ENCODE data around the gene KDM3B. TPM values are rescaled to one million over a fixed set of nuclear protein-coding genes. Genes with fewer than 3 reads are reported as not detected.

Gene KDM3B
- total and polyA plus RNA-seq, 2 of the 8 experiments (the other 6 are each of a cell fraction or from before 2014, with no cell fraction given), result 27.1 to 78.1 TPM

DNA sequence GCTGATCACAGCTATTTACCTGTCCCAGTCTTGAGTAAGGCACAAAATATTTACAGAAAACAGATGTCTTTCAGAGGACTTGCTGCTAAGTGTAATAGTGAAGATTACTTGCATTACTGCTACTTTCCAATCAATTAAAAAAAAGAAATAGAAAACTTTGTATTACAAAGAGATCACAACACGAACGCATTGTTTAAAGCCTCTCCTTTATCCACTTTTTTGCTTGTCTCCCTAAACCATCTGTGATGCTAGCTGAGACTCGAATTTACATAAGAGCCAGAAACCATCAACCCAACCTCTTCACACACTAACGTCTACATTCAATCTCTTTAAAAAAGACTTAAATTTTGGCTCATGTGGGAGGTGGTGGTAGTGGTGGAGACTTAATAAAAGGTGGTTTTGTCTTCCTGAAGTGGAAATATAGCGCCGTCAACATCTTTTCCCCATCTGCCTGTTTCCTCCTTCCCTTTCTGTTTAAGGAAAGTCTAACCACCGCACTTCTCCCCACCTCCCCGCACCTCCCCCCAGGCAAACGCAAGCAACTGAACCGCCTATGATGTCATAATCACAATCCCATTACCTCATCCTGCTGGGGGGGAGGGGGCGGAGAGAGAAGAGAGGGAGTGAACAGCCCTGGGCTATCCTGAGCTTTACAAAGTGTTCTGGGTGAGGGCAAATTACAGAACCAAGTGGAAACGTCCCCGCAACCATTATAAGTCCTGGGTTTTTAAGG is 15.4 kb upstream of the KDM3B start (continued):
- TF ChIP-seq, protein P1, sequence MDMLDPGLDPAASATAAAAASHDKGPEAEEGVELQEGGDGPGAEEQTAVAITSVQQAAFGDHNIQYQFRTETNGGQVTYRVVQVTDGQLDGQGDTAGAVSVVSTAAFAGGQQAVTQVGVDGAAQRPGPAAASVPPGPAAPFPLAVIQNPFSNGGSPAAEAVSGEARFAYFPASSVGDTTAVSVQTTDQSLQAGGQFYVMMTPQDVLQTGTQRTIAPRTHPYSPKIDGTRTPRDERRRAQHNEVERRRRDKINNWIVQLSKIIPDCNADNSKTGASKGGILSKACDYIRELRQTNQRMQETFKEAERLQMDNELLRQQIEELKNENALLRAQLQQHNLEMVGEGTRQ (IDR thresholded peaks at IDR 0.05; ENCODE audit: low read length), result no peak
- TF ChIP-seq FOSL1 (IDR thresholded peaks at IDR 0.05; ENCODE audit: insufficient read depth, low read depth, low read length), result no peak
- TF ChIP-seq KDM4A (IDR thresholded peaks at IDR 0.05; ENCODE audit: low read depth, low read length, severe bottlenecking), result peak; percentile 50
- peak in 1 of 2 experiments; percentile 21 for TF ChIP-seq BCL11A (IDR thresholded peaks at IDR 0.05; ENCODE audit: low read depth in 2 of 2, low read length in 2 of 2)
- TF ChIP-seq, protein P2, sequence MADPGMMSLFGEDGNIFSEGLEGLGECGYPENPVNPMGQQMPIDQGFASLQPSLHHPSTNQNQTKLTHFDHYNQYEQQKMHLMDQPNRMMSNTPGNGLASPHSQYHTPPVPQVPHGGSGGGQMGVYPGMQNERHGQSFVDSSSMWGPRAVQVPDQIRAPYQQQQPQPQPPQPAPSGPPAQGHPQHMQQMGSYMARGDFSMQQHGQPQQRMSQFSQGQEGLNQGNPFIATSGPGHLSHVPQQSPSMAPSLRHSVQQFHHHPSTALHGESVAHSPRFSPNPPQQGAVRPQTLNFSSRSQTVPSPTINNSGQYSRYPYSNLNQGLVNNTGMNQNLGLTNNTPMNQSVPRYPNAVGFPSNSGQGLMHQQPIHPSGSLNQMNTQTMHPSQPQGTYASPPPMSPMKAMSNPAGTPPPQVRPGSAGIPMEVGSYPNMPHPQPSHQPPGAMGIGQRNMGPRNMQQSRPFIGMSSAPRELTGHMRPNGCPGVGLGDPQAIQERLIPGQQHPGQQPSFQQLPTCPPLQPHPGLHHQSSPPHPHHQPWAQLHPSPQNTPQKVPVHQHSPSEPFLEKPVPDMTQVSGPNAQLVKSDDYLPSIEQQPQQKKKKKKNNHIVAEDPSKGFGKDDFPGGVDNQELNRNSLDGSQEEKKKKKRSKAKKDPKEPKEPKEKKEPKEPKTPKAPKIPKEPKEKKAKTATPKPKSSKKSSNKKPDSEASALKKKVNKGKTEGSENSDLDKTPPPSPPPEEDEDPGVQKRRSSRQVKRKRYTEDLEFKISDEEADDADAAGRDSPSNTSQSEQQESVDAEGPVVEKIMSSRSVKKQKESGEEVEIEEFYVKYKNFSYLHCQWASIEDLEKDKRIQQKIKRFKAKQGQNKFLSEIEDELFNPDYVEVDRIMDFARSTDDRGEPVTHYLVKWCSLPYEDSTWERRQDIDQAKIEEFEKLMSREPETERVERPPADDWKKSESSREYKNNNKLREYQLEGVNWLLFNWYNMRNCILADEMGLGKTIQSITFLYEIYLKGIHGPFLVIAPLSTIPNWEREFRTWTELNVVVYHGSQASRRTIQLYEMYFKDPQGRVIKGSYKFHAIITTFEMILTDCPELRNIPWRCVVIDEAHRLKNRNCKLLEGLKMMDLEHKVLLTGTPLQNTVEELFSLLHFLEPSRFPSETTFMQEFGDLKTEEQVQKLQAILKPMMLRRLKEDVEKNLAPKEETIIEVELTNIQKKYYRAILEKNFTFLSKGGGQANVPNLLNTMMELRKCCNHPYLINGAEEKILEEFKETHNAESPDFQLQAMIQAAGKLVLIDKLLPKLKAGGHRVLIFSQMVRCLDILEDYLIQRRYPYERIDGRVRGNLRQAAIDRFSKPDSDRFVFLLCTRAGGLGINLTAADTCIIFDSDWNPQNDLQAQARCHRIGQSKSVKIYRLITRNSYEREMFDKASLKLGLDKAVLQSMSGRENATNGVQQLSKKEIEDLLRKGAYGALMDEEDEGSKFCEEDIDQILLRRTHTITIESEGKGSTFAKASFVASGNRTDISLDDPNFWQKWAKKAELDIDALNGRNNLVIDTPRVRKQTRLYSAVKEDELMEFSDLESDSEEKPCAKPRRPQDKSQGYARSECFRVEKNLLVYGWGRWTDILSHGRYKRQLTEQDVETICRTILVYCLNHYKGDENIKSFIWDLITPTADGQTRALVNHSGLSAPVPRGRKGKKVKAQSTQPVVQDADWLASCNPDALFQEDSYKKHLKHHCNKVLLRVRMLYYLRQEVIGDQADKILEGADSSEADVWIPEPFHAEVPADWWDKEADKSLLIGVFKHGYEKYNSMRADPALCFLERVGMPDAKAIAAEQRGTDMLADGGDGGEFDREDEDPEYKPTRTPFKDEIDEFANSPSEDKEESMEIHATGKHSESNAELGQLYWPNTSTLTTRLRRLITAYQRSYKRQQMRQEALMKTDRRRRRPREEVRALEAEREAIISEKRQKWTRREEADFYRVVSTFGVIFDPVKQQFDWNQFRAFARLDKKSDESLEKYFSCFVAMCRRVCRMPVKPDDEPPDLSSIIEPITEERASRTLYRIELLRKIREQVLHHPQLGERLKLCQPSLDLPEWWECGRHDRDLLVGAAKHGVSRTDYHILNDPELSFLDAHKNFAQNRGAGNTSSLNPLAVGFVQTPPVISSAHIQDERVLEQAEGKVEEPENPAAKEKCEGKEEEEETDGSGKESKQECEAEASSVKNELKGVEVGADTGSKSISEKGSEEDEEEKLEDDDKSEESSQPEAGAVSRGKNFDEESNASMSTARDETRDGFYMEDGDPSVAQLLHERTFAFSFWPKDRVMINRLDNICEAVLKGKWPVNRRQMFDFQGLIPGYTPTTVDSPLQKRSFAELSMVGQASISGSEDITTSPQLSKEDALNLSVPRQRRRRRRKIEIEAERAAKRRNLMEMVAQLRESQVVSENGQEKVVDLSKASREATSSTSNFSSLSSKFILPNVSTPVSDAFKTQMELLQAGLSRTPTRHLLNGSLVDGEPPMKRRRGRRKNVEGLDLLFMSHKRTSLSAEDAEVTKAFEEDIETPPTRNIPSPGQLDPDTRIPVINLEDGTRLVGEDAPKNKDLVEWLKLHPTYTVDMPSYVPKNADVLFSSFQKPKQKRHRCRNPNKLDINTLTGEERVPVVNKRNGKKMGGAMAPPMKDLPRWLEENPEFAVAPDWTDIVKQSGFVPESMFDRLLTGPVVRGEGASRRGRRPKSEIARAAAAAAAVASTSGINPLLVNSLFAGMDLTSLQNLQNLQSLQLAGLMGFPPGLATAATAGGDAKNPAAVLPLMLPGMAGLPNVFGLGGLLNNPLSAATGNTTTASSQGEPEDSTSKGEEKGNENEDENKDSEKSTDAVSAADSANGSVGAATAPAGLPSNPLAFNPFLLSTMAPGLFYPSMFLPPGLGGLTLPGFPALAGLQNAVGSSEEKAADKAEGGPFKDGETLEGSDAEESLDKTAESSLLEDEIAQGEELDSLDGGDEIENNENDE (IDR thresholded peaks at IDR 0.05; ENCODE audit: insufficient replicate concordance, low read length), result no peak
- TF ChIP-seq POLR2AphosphoS5 (IDR thresholded peaks at IDR 0.05; ENCODE audit: low read depth, low read length), result no peak
- no peak for TF ChIP-seq RNF2 (IDR thresholded peaks at IDR 0.05; ENCODE audit: borderline replicate concordance, low read depth, low read length, missing control alignments, poor library complexity, severe bottlenecking)
- TF ChIP-seq PHF8 (conservative IDR thresholded peaks at IDR 0.05; ENCODE audit: low read depth, low read length), result peak; percentile 58

Measured in H1 (cell line).